ENCODE data around the gene MED15. TPM values are rescaled to one million over a fixed set of nuclear protein-coding genes. Genes with fewer than 3 reads are reported as not detected.
"Not testable (repeated sequence)": the region's sequence is repeated elsewhere in the genome, so short reads cannot be mapped to it uniquely, and the experiment has no call there.

Gene MED15
- total RNA-seq, 1 experiment from 2014 or later, result 14.7 TPM

DNA sequence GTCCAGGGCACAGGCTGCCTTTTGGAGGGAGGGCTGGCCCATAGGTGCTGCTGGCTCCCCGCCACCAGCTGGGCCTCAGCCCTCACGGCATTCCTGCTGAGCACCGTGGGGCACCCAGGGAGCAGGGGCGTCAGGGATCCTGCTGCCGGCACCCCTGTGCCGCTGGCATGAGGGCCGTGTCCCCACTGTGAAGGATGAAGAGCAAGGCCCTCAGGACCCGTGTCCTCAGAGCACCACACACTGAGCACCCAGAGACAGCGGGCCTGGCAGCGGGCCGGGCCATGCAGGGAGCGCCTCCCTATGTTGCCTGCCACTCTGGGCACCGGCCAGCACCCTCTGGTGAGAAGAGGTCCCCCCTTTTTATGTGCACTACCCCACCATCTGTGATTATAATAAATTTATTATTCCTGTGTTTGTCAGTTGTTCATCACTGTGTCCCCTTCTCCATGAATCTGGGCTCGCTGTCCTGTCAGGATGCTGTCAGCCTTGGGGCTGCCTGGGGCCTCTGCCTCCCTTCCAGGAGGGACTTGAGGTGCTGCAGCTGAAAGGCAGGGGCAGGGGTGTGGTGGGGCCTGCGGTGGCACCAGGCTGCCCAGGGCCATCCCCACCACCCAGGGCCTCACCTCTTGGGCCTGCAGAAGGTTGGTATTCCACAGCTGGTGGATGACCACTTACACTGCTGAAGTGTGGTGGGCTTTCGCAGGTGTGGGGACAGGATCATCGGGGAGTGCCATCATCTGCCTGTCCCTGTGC is 80.0 kb downstream of the MED15 start:
- Histone ChIP-seq H3K27ac (no peak overlapping the region), H3K4me3 (no peak overlapping the region), H3K36me3 (peaks cover 19% of the 10 kb centered on the region; the same call in 1 of the 2 replicates), H3K4me1 (peaks cover 2% of the 10 kb centered on the region; the same call in 1 of the 2 replicates), H3K9me3 (replicated peaks) (no peaks in the 10 kb centered on the region), H3K27me3 (no peaks in the 10 kb centered on the region)
- DNase-seq, result no peak

DNA sequence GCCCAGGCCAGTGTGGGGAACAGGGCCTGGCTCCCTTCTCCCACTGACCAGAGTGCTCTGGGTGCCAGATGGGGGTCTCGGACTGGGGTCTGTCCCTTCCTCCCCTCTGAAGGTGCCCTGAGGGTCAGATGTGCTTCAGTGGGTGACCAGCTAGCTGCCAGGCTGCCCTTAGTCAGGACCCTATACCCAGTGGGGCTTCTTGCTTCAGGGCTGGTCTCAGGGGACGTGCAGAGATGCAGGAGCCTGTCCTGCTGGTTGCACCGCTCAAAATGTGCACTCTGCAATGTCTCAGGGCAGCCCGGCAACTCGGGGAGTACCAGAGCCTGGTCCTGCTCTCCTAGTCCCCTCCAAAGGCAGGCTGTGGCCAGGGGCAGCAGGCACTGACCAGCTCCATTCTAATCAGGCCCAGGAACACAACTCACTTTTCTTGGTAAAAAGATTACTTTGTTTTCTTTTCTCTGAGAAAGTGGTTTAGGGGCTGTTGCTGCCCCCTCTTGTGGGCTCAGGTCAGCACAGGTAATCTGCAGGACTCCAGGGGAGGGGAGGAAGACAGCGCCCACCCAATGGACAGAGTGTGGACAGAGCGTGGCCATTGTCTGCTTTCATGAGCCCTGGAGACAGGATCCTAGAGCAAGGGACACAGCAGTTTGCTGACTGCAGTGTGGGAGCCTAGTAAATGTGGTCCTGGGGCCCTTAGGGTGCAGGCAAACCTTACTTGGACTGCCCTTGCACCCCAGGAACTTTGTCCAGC is 80.9 kb downstream of the MED15 start:
- no peaks in the 10 kb centered on the region for H3K9me3 ChIP-seq (replicated peaks)

DNA sequence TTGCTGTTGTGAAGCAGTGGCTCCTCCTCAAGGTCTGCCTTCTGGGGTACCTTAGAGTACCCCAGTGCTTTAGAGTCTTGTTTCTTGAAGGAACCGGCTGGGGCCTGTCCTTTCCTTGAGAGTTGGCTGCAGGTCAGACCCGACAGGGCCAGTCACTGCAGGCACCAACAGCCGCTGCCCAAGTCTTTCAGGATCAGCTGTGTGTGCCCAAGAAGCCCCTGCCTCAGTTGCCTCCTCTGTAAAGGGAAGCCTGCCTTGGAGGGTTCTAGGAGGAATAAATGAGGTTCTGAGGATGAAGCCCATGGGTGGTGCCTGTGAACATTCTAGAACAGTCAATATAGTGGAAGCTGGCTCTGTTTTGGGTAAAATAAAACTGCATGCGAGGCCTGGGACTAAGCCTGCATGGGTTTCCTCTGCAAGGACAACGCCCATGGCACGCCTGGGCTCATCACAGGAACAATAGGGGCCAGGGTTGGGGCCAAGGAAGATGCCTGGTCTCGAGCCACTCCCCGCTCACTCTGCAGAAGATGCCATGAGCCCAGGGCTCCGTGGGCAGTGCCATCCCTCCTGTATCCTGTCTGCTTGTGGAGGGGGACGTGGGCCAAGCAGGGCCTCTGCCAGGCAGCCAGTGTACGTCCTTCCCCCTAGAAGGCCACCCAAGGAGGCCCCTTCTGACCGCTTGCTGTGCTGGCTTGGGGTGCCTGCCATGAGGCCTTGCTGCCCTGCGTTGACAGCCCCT is 81.6 kb downstream of the MED15 start:
- H3K36me3 ChIP-seq, result peaks cover 13% of the 10 kb centered on the region; the same call in 1 of the 2 replicates
- H3K4me1 ChIP-seq, result peaks cover 3% of the 10 kb centered on the region; the same call in 1 of the 2 replicates
- no peaks in the 10 kb centered on the region for H3K27me3 ChIP-seq
- H3K4me3 ChIP-seq, result no peak overlapping the region
- no peaks in the 10 kb centered on the region for H3K9me3 ChIP-seq (replicated peaks)
- H3K27ac ChIP-seq, result no peak overlapping the region
- no peak for DNase-seq

More for the DNA sequence above, 80.9 kb downstream of the MED15 start:
- DNase-seq, result no peak
- Histone ChIP-seq H3K27ac (no peak overlapping the region), H3K36me3 (peaks cover 19% of the 10 kb centered on the region; the same call in 1 of the 2 replicates), H3K4me1 (peaks cover 3% of the 10 kb centered on the region; the same call in 1 of the 2 replicates), H3K4me3 (no peak overlapping the region), H3K27me3 (no peaks in the 10 kb centered on the region)

DNA sequence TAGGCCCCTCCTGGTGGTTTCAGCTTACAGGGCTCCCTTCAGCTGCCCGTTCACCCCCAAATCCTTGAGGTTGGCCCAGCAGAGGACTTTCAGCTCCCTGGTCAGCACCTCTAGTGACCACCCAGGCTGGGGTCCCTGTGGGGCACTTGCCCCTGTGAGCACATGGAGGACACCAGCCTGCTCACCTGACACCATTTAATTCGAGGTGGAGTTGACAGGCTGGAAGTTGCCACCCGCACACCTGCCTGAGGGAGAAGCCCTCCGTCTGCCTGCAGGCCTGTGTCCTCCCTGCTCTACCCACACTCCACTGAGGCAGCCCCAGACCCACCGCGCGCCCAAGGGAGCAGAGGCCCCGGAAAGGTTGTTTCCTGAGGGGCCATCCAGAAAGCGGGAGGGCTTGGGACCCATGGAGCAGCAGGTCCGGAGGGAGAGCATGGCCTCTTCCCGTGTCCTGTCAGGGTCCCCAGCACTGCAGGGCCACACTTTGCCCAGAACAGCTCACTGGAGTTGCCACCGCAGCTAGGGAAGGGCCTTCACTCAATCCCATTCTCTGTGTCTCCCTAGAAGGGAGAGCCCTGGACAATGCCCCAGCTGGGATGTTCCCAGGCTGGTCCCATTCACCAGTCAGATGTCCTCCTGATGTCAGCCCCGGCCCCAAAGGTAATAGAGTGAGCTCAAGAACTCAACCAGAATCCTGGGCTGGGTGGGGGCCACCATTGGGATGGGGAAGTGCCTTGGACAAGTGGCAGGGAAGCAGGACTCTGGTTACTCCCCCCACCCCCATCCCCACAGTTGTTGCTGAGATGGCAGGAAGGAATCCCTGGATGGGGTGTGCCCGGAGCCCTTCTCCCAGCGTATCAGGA is 82.4 kb downstream of the MED15 start:
- H3K36me3 ChIP-seq, result peaks cover 9% of the 10 kb centered on the region; the same call in 1 of the 2 replicates
- DNase-seq, result no peak
- peaks cover 3% of the 10 kb centered on the region; the same call in 1 of the 2 replicates for H3K4me1 ChIP-seq
- no peaks in the 10 kb centered on the region for H3K9me3 ChIP-seq (replicated peaks)
- H3K27me3 ChIP-seq, result no peaks in the 10 kb centered on the region
- H3K27ac ChIP-seq, result no peak overlapping the region
- H3K4me3 ChIP-seq, result no peak overlapping the region

DNA sequence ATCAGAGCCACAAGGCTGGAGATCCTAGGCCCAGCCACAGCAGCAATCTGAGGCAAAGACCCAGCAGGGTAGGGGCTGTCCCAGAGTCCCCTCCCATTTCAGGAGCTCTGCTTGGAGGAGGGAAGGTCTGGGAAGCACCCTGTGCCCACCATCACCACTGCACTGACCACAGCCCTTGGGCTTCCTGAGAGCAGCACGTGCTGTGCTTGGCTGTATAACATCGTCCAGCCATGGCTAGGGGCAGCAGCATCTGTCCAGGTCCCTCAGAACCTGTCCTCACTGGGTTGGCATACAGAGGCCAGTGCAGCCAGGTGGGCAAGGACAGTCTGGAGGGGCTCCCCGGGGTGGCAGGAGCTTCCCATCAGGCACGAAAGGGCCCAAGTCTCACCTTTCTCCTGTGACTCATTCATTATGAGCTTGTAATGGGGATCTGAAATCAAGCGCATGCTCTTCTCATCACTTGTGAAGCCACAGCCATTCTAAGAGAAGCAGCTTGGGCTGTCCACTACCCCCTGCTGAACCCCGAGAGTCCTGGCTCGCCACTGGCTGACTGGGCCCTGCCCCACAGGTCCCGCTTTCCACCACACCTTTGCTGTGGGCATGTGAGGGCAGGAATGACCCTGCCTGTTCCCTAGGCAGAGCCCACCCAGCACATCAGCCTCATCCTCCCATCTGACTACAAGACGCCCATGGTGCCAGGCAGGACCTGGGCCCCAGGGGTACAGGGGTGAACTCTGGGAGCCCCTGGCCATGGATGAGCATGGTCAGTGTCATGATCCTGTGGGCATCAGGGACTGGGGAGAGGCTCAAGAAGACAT is 83.3 kb downstream of the MED15 start:
- DNase-seq, result no peak
- H3K4me1 ChIP-seq, result peaks cover 3% of the 10 kb centered on the region; the same call in 1 of the 2 replicates
- H3K4me3 ChIP-seq, result no peak overlapping the region
- H3K27ac ChIP-seq, result no peak overlapping the region
- 0 out of 2 replicates have a peak, but pooled peaks cover 9% of the 10 kb centered on the region for H3K36me3 ChIP-seq
- no peaks in the 10 kb centered on the region for H3K27me3 ChIP-seq
- H3K9me3 ChIP-seq (replicated peaks), result no peaks in the 10 kb centered on the region

DNA sequence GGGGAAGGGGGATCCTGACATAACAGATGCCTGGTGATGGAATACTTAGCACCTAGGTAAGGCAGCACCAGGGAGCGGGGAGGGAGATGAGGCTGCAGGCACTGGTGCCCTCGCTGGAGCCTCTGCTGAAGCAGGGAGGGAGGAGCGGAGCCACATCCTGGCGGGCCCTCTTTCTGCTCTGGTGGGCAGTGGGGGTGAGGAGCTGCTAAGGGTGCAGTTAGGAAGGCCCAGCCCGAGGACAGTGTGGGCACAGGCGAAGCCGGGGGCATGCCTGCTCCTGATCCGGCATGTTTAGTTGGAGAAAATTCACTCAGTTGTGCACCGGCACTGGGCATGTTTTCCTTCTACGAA is 83.9 kb downstream of the MED15 start:
- Histone ChIP-seq H3K27me3 (no peaks in the 10 kb centered on the region), H3K4me1 (peaks cover 3% of the 10 kb centered on the region; the same call in 1 of the 2 replicates), H3K9me3 (replicated peaks) (no peaks in the 10 kb centered on the region), H3K4me3 (no peak overlapping the region), H3K27ac (no peak overlapping the region), H3K36me3 (0 out of 2 replicates have a peak, but pooled peaks cover 6% of the 10 kb centered on the region)
- no peak for DNase-seq

DNA sequence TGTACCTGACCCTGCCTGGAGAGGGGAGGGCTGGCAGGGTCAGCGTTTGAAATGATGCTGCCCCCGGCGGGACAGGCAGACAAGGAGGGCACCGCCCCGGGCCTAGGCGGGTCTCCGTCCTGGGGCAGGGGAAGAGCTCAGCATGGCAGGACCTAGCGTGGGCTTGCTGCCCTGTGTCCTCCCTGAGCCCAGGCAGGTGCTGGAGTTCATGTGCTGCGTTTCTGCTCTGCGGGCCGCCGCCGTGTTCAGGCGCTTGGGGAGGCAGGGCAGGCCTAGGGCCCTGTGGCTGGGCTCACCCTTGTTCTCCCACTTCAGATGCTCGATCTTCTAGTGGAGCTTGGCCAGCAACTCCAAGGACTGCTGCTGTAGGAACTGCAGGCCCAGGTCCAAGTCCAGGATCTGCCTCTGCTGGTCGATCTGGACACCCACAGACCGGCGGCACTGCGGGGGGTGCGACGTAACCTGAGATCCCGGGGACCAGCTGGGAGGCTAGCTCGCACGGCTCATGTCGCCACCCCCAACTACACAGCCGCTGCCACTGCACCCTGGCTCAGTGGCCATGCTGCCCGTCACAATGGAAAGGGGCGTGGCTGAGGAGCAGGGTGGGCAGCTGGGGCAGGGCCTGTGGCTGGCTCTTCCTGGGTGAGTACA is 84.4 kb downstream of the MED15 start:
- DNase-seq, result peak; percentile 87
- H3K4me3 ChIP-seq, result no peak overlapping the region
- no peaks in the 10 kb centered on the region for H3K9me3 ChIP-seq (replicated peaks)
- H3K27ac ChIP-seq, result no peak overlapping the region
- H3K36me3 ChIP-seq, result 0 out of 2 replicates have a peak, but pooled peaks cover 2% of the 10 kb centered on the region
- no peaks in the 10 kb centered on the region for H3K27me3 ChIP-seq
- peaks cover 3% of the 10 kb centered on the region; the same call in 1 of the 2 replicates for H3K4me1 ChIP-seq

DNA sequence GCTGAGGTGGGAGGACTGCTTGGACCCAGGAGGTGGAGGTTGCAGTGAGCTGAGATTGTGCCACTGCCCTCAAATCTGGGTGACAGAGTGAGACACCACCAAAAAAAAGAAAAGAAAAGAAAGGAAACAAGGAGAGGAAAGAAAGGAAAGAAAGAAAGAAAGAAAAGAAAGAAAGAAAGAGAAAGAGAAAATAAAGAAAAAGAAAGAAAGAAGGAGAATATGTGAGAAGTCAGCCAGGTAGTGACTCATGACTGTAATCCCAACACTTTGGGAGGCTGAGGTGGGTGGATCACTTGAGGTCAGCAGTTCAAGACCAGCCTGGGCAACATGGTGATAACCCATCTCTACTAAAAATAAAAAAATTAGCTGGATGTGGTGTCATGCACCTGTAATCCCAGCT is 86.6 kb downstream of the MED15 start:
- H3K4me3 ChIP-seq, result not testable (repeated sequence)

DNA sequence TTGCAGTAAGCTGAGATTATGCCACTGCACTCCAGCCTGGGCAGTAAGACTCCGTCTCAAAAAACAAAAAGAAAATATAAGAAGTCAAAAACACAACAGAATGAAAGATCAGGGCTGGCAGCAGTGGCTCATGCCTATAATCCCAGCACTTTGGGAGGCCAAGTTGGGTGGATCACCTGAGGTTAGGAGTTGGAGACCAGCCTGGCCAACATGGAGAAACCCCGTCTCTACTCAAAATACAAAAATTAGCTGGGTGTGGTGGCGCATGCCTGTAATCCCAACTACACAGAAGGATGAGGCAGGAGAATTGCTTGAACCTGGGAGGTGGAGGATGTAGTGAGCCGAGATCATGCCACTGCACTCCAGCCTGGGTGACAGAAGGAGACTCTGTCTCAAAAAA is 87.1 kb downstream of the MED15 start:
- H3K4me1 ChIP-seq; H3K4me3 ChIP-seq; H3K27ac ChIP-seq; DNase-seq; H3K9me3 ChIP-seq (replicated peaks); H3K27me3 ChIP-seq; H3K36me3 ChIP-seq: not testable (repeated sequence)

More for the DNA sequence above, 86.6 kb downstream of the MED15 start:
- not testable (repeated sequence) for H3K36me3 ChIP-seq; H3K27ac ChIP-seq; H3K4me1 ChIP-seq; DNase-seq; H3K9me3 ChIP-seq (replicated peaks); H3K27me3 ChIP-seq

DNA sequence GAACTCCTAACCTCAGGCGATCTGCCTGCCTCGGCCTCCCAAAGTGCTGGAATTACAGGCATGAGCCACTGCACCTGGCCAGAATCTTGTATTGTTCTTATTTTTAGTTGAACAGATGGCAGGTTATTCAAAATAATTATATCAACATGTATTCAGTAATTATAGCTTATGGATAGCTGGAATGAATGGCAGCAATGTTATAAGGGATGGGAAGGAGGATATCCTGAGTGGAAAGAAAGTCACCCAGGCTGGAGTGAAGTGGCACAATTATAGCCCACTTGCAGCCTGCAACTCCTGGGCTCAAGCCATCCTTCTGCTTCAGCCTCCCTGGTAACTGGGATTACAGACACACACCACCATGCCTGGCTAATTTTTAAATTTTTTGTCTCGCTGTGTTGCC is 88.1 kb downstream of the MED15 start:
- no peak for DNase-seq
- H3K36me3 ChIP-seq, result no peaks in the 10 kb centered on the region
- no peak overlapping the region for H3K4me3 ChIP-seq
- H3K27ac ChIP-seq, result no peak overlapping the region
- no peaks in the 10 kb centered on the region for H3K27me3 ChIP-seq
- peaks cover 3% of the 10 kb centered on the region; the same call in 1 of the 2 replicates for H3K4me1 ChIP-seq
- no peaks in the 10 kb centered on the region for H3K9me3 ChIP-seq (replicated peaks)

DNA sequence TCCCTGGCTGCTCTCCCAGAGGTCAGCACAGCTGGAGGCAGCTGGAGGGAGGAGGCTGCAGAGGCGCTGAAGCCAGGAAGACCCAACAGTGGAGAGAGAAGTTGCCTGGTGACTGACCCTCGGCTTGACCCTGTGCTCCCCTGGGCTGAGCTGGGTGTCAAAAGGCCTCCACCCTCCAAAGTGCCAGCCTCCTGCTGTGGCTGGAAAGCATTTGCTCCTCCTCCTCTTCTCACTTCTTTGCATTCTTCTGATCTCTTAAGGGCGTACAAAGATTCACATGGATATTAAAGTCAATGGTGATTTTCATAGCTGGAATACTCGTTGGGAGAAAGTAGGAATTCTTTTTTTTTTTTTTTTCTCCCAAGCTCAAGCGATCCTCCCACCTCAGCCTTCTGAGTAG is 91.7 kb downstream of the MED15 start:
- H3K27me3 ChIP-seq, result no peaks in the 10 kb centered on the region
- no peaks in the 10 kb centered on the region for H3K4me1 ChIP-seq
- no peak overlapping the region for H3K27ac ChIP-seq
- no peak for DNase-seq
- no peaks in the 10 kb centered on the region for H3K36me3 ChIP-seq
- no peaks in the 10 kb centered on the region for H3K9me3 ChIP-seq (replicated peaks)
- H3K4me3 ChIP-seq, result no peak overlapping the region

DNA sequence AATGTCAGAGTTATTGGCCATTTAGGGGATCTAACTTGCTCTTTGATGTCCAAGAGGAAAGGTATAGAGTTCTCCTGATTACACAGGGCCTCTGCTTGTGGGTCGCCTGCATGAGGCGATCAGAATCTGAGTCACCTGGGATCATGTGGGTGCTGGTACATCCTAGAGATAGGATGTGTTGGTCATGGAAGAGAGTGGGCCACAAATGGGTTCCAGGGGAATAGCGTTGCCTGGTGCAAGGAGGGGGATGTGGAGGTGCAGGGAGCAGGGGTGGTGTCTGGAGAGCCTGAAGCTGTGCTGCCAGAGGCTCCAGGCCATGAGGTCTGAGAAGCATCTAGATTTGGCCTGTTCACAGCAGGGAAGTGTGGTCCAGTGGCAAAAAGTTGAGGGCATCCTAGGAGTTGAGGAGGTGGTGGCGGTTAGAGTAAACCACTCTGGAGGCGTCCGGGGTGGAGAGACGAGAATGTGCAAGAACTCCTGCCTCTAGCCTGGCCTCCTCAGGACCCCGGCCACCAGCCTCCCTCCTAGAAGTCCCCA is 92.8 kb downstream of the MED15 start:
- H3K27me3 ChIP-seq, result no peaks in the 10 kb centered on the region
- no peak for DNase-seq
- H3K4me3 ChIP-seq, result no peak overlapping the region
- no peak overlapping the region for H3K27ac ChIP-seq
- H3K36me3 ChIP-seq, result no peaks in the 10 kb centered on the region
- H3K9me3 ChIP-seq (replicated peaks), result no peaks in the 10 kb centered on the region
- H3K4me1 ChIP-seq, result no peaks in the 10 kb centered on the region

DNA sequence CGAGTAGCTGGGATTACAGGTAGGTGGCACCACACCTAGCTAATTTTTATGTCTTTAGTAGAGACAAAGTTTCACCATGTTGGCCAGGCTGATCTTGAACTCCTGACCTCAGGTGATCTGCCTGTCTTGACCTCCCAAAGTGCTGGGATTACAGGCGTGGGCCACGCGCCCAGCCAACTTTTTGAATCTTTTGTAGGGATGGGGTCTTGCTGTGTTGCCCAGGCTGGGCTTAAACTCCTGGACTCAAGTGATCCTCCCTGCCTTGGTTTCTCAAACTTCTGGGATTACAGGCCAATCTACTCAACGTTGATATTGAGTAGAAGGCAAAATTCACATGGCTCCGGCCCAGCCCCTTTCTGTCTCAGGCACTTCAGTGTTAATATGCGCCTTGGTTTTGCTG is 93.9 kb downstream of the MED15 start:
- Histone ChIP-seq H3K4me3 (no peak overlapping the region), H3K27me3 (no peaks in the 10 kb centered on the region), H3K9me3 (replicated peaks) (no peaks in the 10 kb centered on the region), H3K36me3 (no peaks in the 10 kb centered on the region), H3K27ac (no peak overlapping the region), H3K4me1 (no peaks in the 10 kb centered on the region)
- DNase-seq, result no peak

Data from SJCRH30 (cell line).